Body of pancreas (tissue), 4 donors: ENCODE data around the gene PIGW.

Experiments
- POLR2A ChIP-seq, 3 donors: fragments of 450-650 bp; IDR thresholded peaks; one replicate each; pipeline ENCODE4 v1.6.1; 2016; ENCODE audit warnings: antibody characterized with exemption in 3 of 3, mild to moderate bottlenecking in 2 of 3
- TF ChIP-seq, protein P1 (sequence below), 7 experiments: fragments of 450-650 bp in 4 of 7; fragments of 200-600 bp in 3 of 7; sonication (generic) in 3 of 7; IDR thresholded peaks; one replicate each; pipeline ENCODE4 v1.5.1; 2016 to 2019; ENCODE audit warnings: antibody characterized with exemption in 7 of 7

DNA sequence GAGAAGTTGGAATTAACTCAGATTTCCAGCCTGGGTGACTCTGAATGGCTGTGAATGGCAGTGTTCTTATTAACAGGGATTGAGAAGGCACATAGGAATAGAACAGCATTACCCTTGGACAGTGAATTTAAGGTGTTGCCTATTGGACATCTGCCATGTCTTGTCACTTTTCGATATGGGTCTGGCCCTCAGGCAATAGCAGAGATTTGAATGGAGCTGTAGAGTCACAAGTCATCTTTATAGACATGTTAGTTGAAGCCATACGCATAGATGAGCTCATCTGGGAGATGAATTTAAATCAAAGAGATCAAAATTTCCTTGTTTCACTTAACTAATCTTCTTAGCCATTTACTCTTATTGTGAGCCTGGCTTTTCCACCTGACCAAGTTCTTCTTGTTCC, 42.0 kb downstream of the PIGW start:
- TF ChIP-seq, protein P1, sequence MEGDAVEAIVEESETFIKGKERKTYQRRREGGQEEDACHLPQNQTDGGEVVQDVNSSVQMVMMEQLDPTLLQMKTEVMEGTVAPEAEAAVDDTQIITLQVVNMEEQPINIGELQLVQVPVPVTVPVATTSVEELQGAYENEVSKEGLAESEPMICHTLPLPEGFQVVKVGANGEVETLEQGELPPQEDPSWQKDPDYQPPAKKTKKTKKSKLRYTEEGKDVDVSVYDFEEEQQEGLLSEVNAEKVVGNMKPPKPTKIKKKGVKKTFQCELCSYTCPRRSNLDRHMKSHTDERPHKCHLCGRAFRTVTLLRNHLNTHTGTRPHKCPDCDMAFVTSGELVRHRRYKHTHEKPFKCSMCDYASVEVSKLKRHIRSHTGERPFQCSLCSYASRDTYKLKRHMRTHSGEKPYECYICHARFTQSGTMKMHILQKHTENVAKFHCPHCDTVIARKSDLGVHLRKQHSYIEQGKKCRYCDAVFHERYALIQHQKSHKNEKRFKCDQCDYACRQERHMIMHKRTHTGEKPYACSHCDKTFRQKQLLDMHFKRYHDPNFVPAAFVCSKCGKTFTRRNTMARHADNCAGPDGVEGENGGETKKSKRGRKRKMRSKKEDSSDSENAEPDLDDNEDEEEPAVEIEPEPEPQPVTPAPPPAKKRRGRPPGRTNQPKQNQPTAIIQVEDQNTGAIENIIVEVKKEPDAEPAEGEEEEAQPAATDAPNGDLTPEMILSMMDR (IDR thresholded peaks at IDR 0.05), result no peak
- no peak for TF ChIP-seq POLR2A (IDR thresholded peaks at IDR 0.05)
